Measurements from ENCODE around the gene KDM2A.

DNA sequence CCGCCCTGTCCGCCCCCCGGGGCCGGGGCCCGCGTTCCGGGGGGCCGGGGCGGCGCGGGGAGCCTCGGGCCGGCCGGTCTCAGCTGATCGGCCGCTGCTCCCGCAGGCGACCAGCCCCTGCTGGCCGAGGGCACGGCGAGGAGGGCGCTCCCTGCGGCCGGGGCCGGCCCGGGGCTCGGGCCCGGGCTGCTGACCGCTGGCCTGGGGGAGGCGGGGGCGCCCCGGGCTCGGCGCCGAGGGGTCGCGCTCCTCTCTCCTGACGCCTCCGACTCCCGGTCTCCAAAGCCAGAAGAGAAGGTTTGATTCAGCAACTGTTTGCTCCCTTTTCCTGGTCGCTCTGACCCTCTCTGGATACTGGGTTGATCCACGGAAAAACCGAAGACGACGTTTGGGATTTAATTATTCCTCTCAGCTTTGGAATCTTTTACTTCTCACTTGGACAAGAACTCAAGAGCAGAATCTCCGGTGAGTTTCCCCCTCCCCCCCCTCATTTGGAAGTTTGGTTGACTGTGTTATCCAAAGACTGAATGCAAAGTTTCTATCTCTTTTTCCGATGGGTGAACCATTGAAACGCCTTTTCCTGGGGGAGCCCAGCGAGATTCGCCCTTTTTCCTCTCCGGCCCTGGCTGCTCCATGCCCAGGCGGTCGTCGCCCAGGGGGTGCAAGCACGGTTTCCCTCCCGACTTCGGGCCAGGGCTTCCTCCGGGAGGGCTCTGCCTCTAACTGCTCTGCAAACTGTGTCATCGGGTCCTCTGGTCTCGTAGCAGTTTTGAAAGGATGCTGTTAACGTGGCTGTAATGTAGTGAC is 725 bp downstream of the KDM2A start:
- TF ChIP-seq, protein P1, sequence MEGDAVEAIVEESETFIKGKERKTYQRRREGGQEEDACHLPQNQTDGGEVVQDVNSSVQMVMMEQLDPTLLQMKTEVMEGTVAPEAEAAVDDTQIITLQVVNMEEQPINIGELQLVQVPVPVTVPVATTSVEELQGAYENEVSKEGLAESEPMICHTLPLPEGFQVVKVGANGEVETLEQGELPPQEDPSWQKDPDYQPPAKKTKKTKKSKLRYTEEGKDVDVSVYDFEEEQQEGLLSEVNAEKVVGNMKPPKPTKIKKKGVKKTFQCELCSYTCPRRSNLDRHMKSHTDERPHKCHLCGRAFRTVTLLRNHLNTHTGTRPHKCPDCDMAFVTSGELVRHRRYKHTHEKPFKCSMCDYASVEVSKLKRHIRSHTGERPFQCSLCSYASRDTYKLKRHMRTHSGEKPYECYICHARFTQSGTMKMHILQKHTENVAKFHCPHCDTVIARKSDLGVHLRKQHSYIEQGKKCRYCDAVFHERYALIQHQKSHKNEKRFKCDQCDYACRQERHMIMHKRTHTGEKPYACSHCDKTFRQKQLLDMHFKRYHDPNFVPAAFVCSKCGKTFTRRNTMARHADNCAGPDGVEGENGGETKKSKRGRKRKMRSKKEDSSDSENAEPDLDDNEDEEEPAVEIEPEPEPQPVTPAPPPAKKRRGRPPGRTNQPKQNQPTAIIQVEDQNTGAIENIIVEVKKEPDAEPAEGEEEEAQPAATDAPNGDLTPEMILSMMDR (IDR thresholded peaks at IDR 0.05; ENCODE audit: insufficient read depth, low read depth, low read length): no peak
- no peak for TF ChIP-seq EZH2 (IDR thresholded peaks at IDR 0.05; ENCODE audit: insufficient read depth, low read length)

All from astrocyte (in vitro differentiated cells and primary cell).